Naive B cell (primary cell): ENCODE data around the gene MAP4K3. TPM values are rescaled to one million over a fixed set of nuclear protein-coding genes. Genes with fewer than 3 reads are reported as not detected.

Source experiments
- ATAC-seq, 2 donors: fragments of 150-1000 bp; cut with Tn5 transposase; 2 replicates each; pipeline ENCODE4 v1.10.0; 2021; ENCODE audit warnings: low read depth in 2 of 2, mild to moderate bottlenecking in 2 of 2, moderate library complexity in 2 of 2
- DNase-seq: peaks from one replicate; pipeline ENCODE4 v3.0.0; 2022
- H3K27ac Mint-ChIP-seq, 6 donors: one replicate each; pipeline ENCODE4 v1.8.0; 2020 to 2022; ENCODE audit warnings: mild to moderate bottlenecking in 6 of 6, mixed read lengths in 6 of 6, moderate library complexity in 5 of 6, inconsistent platforms in 2 of 6
- H3K27me3 Mint-ChIP-seq, 3 donors: one replicate each; pipeline ENCODE4 v1.8.0; 2021 to 2022; ENCODE audit warnings: mixed read lengths in 3 of 3, mild to moderate bottlenecking in 1 of 3
- H3K36me3 Mint-ChIP-seq, 2 donors: one replicate each; pipeline ENCODE4 v1.8.0; 2020 to 2022; ENCODE audit warnings: mixed read lengths in 2 of 2, inconsistent platforms in 1 of 2, mild to moderate bottlenecking in 1 of 2
- H3K4me1 Mint-ChIP-seq, 3 donors: one replicate each; pipeline ENCODE4 v1.8.0; 2020 to 2022; ENCODE audit warnings: mixed read lengths in 3 of 3, inconsistent platforms in 1 of 3, mild to moderate bottlenecking in 1 of 3, moderate library complexity in 1 of 3
- H3K4me3 Mint-ChIP-seq, 8 donors: one replicate each; pipeline ENCODE4 v1.8.0; 2020 to 2022; ENCODE audit warnings: mild to moderate bottlenecking in 8 of 8, mixed read lengths in 8 of 8, moderate library complexity in 8 of 8, inconsistent platforms in 2 of 8
- H3K9me3 Mint-ChIP-seq, 7 donors: one replicate each; pipeline ENCODE4 v1.8.0; 2020 to 2022; ENCODE audit warnings: mixed read lengths in 7 of 7, mild to moderate bottlenecking in 5 of 7, inconsistent platforms in 2 of 7, moderate library complexity in 1 of 7
- polyA plus RNA-seq, 6 donors: library from polyadenylated mRNA; unstranded; fragments of 300-500 nt; fragmentation: Illumina TruSeq; gene quantifications; one replicate each; pipeline ENCODE4 v1.2.3, GENCODE V29; 2021; ENCODE audit warnings: low read depth in 6 of 6

MAP4K3 gene
- polyA plus RNA-seq, 6 donors from 2014 or later: 0.76 to 2.9 (median 2.1) TPM

DNA sequence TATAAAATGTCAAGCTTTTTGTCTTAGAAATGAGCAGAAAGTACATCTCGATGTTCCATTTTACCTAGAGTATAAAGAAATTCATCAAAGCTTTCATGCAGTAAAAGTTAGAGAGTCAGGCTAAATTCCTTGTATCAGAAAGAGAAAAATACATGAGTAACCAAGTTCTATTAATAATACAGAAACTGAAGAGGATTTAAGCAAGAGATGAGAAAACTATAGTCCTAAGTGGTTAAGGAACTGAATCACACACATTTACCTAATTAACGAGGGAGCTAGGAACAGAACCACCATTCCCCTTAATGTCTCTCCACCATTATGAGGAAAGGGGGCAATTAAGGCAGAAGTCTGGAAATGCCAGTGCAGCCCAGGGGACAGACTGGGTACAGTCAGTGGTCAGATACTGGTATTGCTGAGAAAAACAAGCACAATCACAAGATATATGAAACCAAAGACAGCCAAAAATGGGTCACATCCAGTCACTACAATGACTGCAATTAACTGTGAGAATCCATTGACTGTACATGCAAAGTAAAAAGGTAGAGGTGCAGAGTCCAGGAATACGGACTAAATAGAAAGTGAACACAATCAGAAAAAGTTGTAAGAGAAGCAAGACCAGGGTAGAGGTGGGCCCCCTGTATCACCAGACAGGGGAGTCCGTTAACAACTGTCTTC is 23.9 kb downstream of the MAP4K3 start:
- peak overlapping the region in 1 of 6 donors; percentile 22 for H3K27ac Mint-ChIP-seq
- no peaks in the 10 kb centered on the region for H3K27me3 Mint-ChIP-seq

GRCh38 chr2:39411181-39411944 is 25.7 kb downstream of the MAP4K3 start:
- DNase-seq: no peak
- ATAC-seq: no peak
- no peaks in the 10 kb centered on the region for H3K9me3 Mint-ChIP-seq
- H3K4me1 Mint-ChIP-seq: peaks cover 17 to 36% (median 18%) of the 10 kb centered on the region in 3 donors
- H3K4me3 Mint-ChIP-seq: no peak overlapping the region
- H3K27me3 Mint-ChIP-seq: no peaks in the 10 kb centered on the region
- no peaks in the 10 kb centered on the region for H3K36me3 Mint-ChIP-seq
- H3K27ac Mint-ChIP-seq: no peak overlapping the region

More for the DNA sequence above, 23.9 kb downstream of the MAP4K3 start:
- Mint-ChIP-seq H3K36me3 (no peaks in the 10 kb centered on the region), H3K4me3 (no peak overlapping the region), H3K4me1 (peaks cover 12 to 26% (median 14%) of the 10 kb centered on the region in 3 donors), H3K9me3 (no peaks in the 10 kb centered on the region)
- ATAC-seq (no peak), DNase-seq (no peak)

DNA sequence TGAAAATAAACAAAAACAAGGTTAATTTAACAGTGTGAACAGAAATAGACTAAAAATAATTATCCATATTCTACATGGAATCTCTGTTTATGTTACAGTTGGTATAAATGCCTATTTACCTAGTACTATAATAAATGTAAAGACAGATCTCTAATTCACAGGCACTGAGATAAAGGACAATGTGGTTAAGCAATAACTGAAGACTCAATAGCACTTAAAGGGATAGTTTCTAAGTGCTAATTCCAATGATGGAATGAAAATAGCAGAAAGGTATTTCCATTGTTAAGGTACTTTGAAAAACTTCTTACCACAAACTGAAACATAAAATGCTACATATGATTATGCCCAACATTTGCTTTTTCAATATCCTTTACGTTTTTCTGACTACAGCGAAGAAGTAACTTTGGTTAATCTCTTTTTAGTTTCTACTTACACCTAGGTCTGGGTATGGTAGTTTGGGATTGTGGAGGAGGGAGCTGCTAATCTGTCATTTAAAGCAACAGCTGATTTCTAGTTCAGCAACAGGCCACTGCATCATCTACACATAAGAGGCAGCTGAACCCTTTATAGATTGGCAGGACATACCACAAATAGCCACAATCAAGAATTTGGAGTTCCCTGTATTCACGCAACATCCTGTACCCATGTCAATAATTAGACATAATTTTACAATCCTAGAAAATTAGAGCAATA is 27.2 kb downstream of the MAP4K3 start:
- H3K4me3 Mint-ChIP-seq: no peak overlapping the region
- H3K4me1 Mint-ChIP-seq: peaks cover 18 to 43% (median 20%) of the 10 kb centered on the region in 3 donors
- no peaks in the 10 kb centered on the region for H3K27me3 Mint-ChIP-seq
- H3K27ac Mint-ChIP-seq: peak overlapping the region in 1 of 6 donors; percentile 60
- no peaks in the 10 kb centered on the region for H3K9me3 Mint-ChIP-seq
- ATAC-seq: no peak
- DNase-seq: no peak
- no peaks in the 10 kb centered on the region for H3K36me3 Mint-ChIP-seq

DNA sequence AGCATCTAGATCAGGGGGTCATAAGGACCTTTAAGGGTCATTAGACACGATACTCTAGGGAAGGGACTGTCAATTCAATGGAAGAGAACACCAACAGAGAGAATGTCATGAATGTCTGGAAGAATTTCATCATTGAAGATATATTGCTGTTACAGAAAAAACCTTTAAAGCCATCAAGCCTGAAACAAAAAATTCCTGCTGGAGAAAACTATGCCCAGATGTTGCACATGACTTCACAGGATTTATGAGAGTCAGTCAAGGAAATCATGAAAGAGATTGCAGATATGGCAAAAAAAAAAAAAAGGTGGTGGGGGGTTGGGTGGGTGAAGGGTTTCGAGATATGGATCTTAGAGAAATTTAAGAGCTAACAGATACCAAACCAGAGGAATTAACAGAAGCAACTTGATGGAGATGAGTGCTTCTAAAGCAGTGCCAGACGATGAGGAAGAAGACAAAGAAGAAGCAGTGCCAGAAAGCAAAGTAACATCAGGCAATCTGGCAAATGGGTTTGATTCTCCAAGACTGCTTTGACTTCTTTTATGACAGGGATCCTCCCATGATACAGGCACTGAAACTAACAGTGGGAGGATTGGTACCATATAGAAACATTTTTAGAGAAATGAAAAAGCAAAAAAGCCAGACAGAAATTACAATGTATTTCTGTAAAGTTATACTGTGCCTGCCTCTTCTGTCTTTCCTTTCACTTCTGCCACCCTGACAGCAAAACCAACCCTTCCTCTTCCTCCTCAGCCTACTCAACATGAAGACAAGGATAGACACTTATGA is 28.5 kb downstream of the MAP4K3 start:
- H3K4me1 Mint-ChIP-seq: peaks cover 23 to 43% (median 25%) of the 10 kb centered on the region in 3 donors
- H3K27ac Mint-ChIP-seq: peak overlapping the region in 5 of 6 donors; percentile 23 to 89 (median 38)

GRCh38 chr2:39407516-39408296 is 29.4 kb downstream of the MAP4K3 start:
- Mint-ChIP-seq H3K36me3 (no peaks in the 10 kb centered on the region), H3K27me3 (no peaks in the 10 kb centered on the region), H3K27ac (peak overlapping the region in 5 of 6 donors; percentile 23 to 89 (median 58)), H3K4me1 (peaks cover 30 to 44% (median 32%) of the 10 kb centered on the region in 3 donors), H3K9me3 (no peaks in the 10 kb centered on the region), H3K4me3 (peak overlapping the region in 2 of 8 donors; percentile 3 to 36)
- no peak for DNase-seq
- ATAC-seq: no peak

More for the DNA sequence above, 28.5 kb downstream of the MAP4K3 start:
- Mint-ChIP-seq H3K4me3 (peak overlapping the region in 5 of 8 donors; percentile 3 to 45 (median 32)), H3K9me3 (no peaks in the 10 kb centered on the region), H3K36me3 (no peaks in the 10 kb centered on the region), H3K27me3 (no peaks in the 10 kb centered on the region)
- DNase-seq: peak; percentile 14
- peak; percentile 61 to 73 for ATAC-seq

DNA sequence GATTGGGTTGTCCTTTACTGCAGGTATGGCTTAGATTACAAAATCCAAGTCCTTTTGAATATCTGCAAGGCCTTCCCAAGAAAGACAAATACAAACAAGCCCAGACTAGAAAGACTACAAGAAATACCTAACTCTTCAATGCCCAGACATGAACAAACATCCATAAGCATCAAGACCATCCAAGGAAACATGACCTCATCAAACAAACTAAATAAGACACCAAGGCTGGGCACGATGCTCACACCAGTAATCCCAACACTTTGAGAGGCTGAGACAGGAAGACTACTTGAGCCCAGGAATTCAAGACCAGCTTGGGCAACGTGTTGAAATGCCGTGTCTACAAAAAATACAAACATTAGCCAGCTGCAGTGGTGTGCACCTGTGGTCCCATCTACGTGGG is 31.7 kb downstream of the MAP4K3 start:
- ATAC-seq (no peak), DNase-seq (no peak)
- Mint-ChIP-seq H3K36me3 (no peaks in the 10 kb centered on the region), H3K9me3 (no peaks in the 10 kb centered on the region), H3K4me3 (no peak overlapping the region), H3K27ac (peak overlapping the region in 1 of 6 donors; percentile 69), H3K27me3 (no peaks in the 10 kb centered on the region), H3K4me1 (peaks cover 42 to 63% (median 43%) of the 10 kb centered on the region in 3 donors)

- peaks cover 31 to 61% (median 42%) of the 10 kb centered on the region in 3 donors for H3K4me1 Mint-ChIP-seq
- DNase-seq: no peak
- no peaks in the 10 kb centered on the region for H3K9me3 Mint-ChIP-seq
- peak overlapping the region in 5 of 6 donors; percentile 21 to 92 (median 74) for H3K27ac Mint-ChIP-seq
- ATAC-seq: peak; percentile 7 to 27
- no peak overlapping the region for H3K4me3 Mint-ChIP-seq
- H3K27me3 Mint-ChIP-seq: no peaks in the 10 kb centered on the region
- H3K36me3 Mint-ChIP-seq: no peaks in the 10 kb centered on the region
Observed at GRCh38 chr2:39403311-39403710, 33.8 kb downstream of the MAP4K3 start.

DNA sequence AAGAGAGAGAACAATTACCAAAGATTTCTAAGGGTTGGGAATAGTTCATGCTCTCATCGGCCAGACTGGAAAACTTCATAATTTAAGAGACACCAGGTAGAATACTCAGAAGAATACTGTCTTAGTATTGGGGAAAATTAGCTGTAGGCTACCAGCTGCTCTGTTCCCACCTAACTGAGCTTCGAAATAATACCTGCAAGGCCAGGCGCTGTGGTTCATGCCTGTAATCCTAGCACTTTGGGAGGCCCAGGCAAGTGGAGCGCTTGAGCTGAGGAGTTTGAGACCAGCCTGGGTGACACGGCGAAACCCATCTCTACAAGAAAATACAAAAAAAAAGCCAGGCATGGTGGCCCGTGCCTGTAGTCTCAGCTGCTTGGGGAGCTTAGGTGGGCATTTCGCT is 35.8 kb downstream of the MAP4K3 start:
- Mint-ChIP-seq H3K9me3 (no peaks in the 10 kb centered on the region), H3K27me3 (no peaks in the 10 kb centered on the region), H3K27ac (peak overlapping the region in 2 of 6 donors; percentile 2 to 21), H3K4me3 (no peak overlapping the region), H3K36me3 (no peaks in the 10 kb centered on the region), H3K4me1 (peaks cover 24 to 49% (median 37%) of the 10 kb centered on the region in 3 donors)
- no peak for DNase-seq
- ATAC-seq: no peak

DNA sequence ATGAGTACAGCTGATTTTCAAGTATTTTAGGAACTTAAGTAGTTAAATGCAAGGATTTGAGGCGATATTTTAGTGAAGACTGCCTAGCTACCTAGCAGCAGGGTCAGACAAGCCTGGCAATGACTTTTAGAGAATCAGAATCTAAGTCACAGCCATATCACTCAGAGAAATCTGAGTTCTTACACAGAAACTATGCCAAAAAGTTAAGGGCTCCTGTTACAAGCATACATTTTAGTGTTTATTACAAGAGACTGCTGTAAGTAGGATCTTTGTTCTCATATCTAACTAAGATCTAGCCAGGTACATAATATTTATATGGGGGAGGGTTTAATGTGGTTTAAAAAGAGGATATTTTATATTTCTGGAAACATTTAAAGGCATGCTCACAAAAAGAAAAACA is 37.5 kb downstream of the MAP4K3 start:
- Mint-ChIP-seq H3K27ac (peak overlapping the region in 1 of 6 donors; percentile 74), H3K27me3 (no peaks in the 10 kb centered on the region), H3K36me3 (no peaks in the 10 kb centered on the region), H3K4me3 (no peak overlapping the region), H3K4me1 (peaks cover 24 to 52% (median 35%) of the 10 kb centered on the region in 3 donors), H3K9me3 (no peaks in the 10 kb centered on the region)
- DNase-seq (no peak), ATAC-seq (no peak)

GRCh38 chr2:39395313-39395712 is 41.8 kb downstream of the MAP4K3 start:
- Mint-ChIP-seq H3K36me3 (no peaks in the 10 kb centered on the region), H3K27ac (no peak overlapping the region), H3K27me3 (no peaks in the 10 kb centered on the region), H3K4me1 (peaks cover 0 to 24% (median 7%) of the 10 kb centered on the region in 3 donors), H3K9me3 (no peaks in the 10 kb centered on the region), H3K4me3 (no peak overlapping the region)
- ATAC-seq: no peak
- DNase-seq: no peak

DNA sequence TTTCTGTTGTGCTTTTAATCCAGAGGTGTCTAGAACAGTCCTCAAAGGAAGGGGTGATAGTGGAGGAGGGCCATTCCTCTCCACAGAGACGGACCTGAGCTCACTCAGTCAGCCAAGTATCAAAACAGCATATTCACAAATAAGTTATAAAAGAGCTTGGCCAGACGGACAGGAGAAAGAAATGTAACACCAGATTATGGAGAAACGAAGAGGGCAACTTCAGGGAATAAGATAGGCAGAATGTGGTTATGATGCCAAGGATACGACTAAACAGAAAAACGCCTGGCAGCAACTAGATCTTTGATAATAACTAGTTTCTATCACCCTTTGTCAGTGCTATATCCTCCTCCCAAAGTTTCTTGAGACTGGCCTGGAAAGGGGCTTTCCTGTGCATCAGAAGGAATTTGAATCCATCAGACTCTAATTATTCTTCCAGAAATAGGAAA is 42.5 kb downstream of the MAP4K3 start:
- no peaks in the 10 kb centered on the region for H3K36me3 Mint-ChIP-seq
- ATAC-seq (no peak), DNase-seq (no peak)
- no peaks in the 10 kb centered on the region for H3K9me3 Mint-ChIP-seq
- peak overlapping the region in 1 of 8 donors; percentile 53 for H3K4me3 Mint-ChIP-seq
- H3K4me1 Mint-ChIP-seq: peaks cover 0 to 16% (median 0%) of the 10 kb centered on the region in 3 donors
- no peaks in the 10 kb centered on the region for H3K27me3 Mint-ChIP-seq
- H3K27ac Mint-ChIP-seq: no peak overlapping the region

- Mint-ChIP-seq H3K4me1 (peaks cover 0 to 24% (median 3%) of the 10 kb centered on the region in 3 donors), H3K36me3 (no peaks in the 10 kb centered on the region), H3K9me3 (no peaks in the 10 kb centered on the region), H3K27me3 (no peaks in the 10 kb centered on the region), H3K4me3 (no peak overlapping the region), H3K27ac (no peak overlapping the region)
- no peak for DNase-seq
- ATAC-seq: no peak
Observed at GRCh38 chr2:39392672-39393071, 44.4 kb downstream of the MAP4K3 start.
